HepG2 (cell line): Measurements from ENCODE around the gene ENTPD5. TPM values are rescaled to one million over a fixed set of nuclear protein-coding genes. Genes with fewer than 3 reads are reported as not detected.

Experiments
- CBX2 ChIP-seq, 2 experiments: fragments of 200-600 bp in 1 of 2; sonication (generic); formaldehyde crosslinking in 1 of 2; IDR thresholded peaks; 2 replicates each; pipeline versions ENCODE4 v1.7.0 to v1.8.1; 2018 to 2022; ENCODE audit warnings: low read depth in 2 of 2, low read length in 1 of 2, mild to moderate bottlenecking in 1 of 2, missing genetic modification reagents in 1 of 2
- DBP ChIP-seq: sonication (generic); formaldehyde crosslinking; IDR thresholded peaks from 2 replicates; pipeline ENCODE4 v1.4.0; 2020; ENCODE audit warnings: missing genetic modification reagents; ENCODE audit errors: not compliant biosample characterization
- E2F2 ChIP-seq: sonication (generic); formaldehyde crosslinking; IDR thresholded peaks from 2 replicates; pipeline ENCODE4 v1.4.0; 2020; ENCODE audit warnings: missing genetic modification reagents, borderline replicate concordance
- HOXA3 ChIP-seq: sonication (generic); formaldehyde crosslinking; IDR thresholded peaks from 2 replicates; pipeline ENCODE4 v1.5.0; 2020; ENCODE audit warnings: missing genetic modification reagents
- JARID2 ChIP-seq: sonication (generic); formaldehyde crosslinking; IDR thresholded peaks from 2 replicates; pipeline ENCODE4 v1.8.1; 2023; ENCODE audit warnings: missing genetic modification reagents, inconsistent platforms; ENCODE audit not compliant: insufficient replicate concordance
- MAZ ChIP-seq, 2 experiments: sonication (generic) in 1 of 2; formaldehyde crosslinking in 1 of 2; IDR thresholded peaks; 2 replicates each; pipeline versions ENCODE4 v1.5.0 to v1.6.1; 2012 to 2020; ENCODE audit warnings: low read depth in 2 of 2, mild to moderate bottlenecking in 2 of 2, borderline replicate concordance in 1 of 2, improper control_type of control experiment in 1 of 2, low read length in 1 of 2, missing genetic modification reagents in 1 of 2, moderate library complexity in 1 of 2
- NBN ChIP-seq: fragments of 450-650 bp; conservative IDR thresholded peaks from 2 replicates; pipeline ENCODE4 v1.6.1; 2017
- NFE2L1 ChIP-seq: sonication (generic); formaldehyde crosslinking; IDR thresholded peaks from 2 replicates; pipeline ENCODE4 v1.4.0; 2020; ENCODE audit warnings: missing genetic modification reagents, mild to moderate bottlenecking, borderline replicate concordance
- NR1H2 ChIP-seq: sonication (generic); formaldehyde crosslinking; IDR thresholded peaks from 2 replicates; pipeline ENCODE4 v1.8.1; 2022; ENCODE audit warnings: low read depth, missing genetic modification reagents, borderline replicate concordance
- PTBP1 ChIP-seq: fragments of 200-400 bp; formaldehyde crosslinking; IDR thresholded peaks from 2 replicates; pipeline ENCODE4 v1.6.1; 2018; ENCODE audit warnings: low read length, low read depth; ENCODE audit not compliant: poor library complexity, severe bottlenecking
- RCOR2 ChIP-seq: IDR thresholded peaks from 2 replicates; pipeline ENCODE4 v1.6.1; 2016; ENCODE audit warnings: missing biosample characterization, missing genetic modification reagents
- REST ChIP-seq, 2 experiments: IDR thresholded peaks; 2 replicates each; pipeline ENCODE4 v1.6.1; 2011 to 2012; ENCODE audit warnings: low read length in 2 of 2, borderline replicate concordance in 1 of 2, low read depth in 1 of 2, mild to moderate bottlenecking in 1 of 2, moderate library complexity in 1 of 2
- SMC3 ChIP-seq: IDR thresholded peaks from 2 replicates; pipeline ENCODE4 v1.6.1; 2011; ENCODE audit warnings: low read length, improper control_type of control experiment
- TFDP1 ChIP-seq: IDR thresholded peaks from 2 replicates; pipeline ENCODE4 v1.6.1; 2016; ENCODE audit warnings: missing compliant biosample characterization, missing genetic modification reagents, borderline replicate concordance
- TFE3 ChIP-seq: IDR thresholded peaks from 2 replicates; pipeline ENCODE4 v1.6.1; 2016
- ZNF136 ChIP-seq: sonication (generic); formaldehyde crosslinking; IDR thresholded peaks from 2 replicates; pipeline ENCODE4 v1.8.1; 2022; ENCODE audit warnings: low read depth, mild to moderate bottlenecking, moderate library complexity, missing genetic modification reagents
- ZNF333 ChIP-seq: sonication (generic); formaldehyde crosslinking; IDR thresholded peaks from 2 replicates; pipeline ENCODE4 v1.4.0; 2020; ENCODE audit warnings: mild to moderate bottlenecking, missing genetic modification reagents, borderline replicate concordance
- ZNF451 ChIP-seq: sonication (generic); formaldehyde crosslinking; IDR thresholded peaks from 2 replicates; pipeline ENCODE4 v1.5.0; 2020; ENCODE audit warnings: mild to moderate bottlenecking, missing genetic modification reagents
- ZNF678 ChIP-seq: sonication (generic); formaldehyde crosslinking; IDR thresholded peaks from 2 replicates; pipeline ENCODE4 v1.4.0; 2020; ENCODE audit warnings: mild to moderate bottlenecking, missing genetic modification reagents
- ZNF768 ChIP-seq: sonication (generic); formaldehyde crosslinking; IDR thresholded peaks from 2 replicates; pipeline ENCODE4 v1.4.0; 2020; ENCODE audit warnings: missing genetic modification reagents
- ZSCAN29 ChIP-seq: sonication (generic); formaldehyde crosslinking; conservative IDR thresholded peaks from 2 replicates; pipeline ENCODE4 v1.4.0; 2020; ENCODE audit warnings: mild to moderate bottlenecking, missing genetic modification reagents
- ZZZ3 ChIP-seq: sonication (generic); formaldehyde crosslinking; IDR thresholded peaks from 2 replicates; pipeline ENCODE4 v1.4.0; 2020; ENCODE audit warnings: missing genetic modification reagents, mild to moderate bottlenecking, borderline replicate concordance
- polyA plus RNA-seq, 8 experiments: library from polyadenylated mRNA; depleted of rRNA in 3 of 8; stranded (reverse) in 7 of 8; unstranded in 1 of 8; fragments of >200 nt; fragmentation: Illumina TruSeq in 4 of 8; extraction: Trizol in 4 of 8; gene quantifications; 2 replicates each; pipeline versions ENCODE4 v1.2.1 to v1.2.3, GENCODE V29; 2011 to 2016; ENCODE audit warnings: low read depth in 4 of 8, missing spikeins in 1 of 8, mixed read lengths in 1 of 8; ENCODE audit not compliant: insufficient read depth in 1 of 8
- total RNA-seq, 5 experiments: library from RNA; depleted of rRNA; stranded (reverse); fragments of >200 nt; fragmentation: Illumina TruSeq; extraction: Trizol; gene quantifications; 2 replicates each; pipeline ENCODE4 v1.2.3, GENCODE V29; 2016; ENCODE audit warnings: low read depth in 1 of 5

ENTPD5 gene
- total and polyA plus RNA-seq, 2 of the 13 experiments (the other 11 are each of a cell fraction or from before 2014, with no cell fraction given), result 33.8 to 43.3 TPM

GRCh38 chr14:73995977-73996378 lies 23.1 kb downstream of the ENTPD5 start (continued):
- TF ChIP-seq ZNF678 (CRISPR knock-in tag) (no peak), CBX2 (IDR thresholded peaks at IDR 0.05; ENCODE audit: low read depth, low read length) (no peak), CBX2 (CRISPR knock-in tag; IDR thresholded peaks at IDR 0.05; ENCODE audit: low read depth) (no peak), ZNF451 (CRISPR knock-in tag) (no peak), NFE2L1 (CRISPR knock-in tag) (no peak), ZSCAN29 (no peak), TFE3 (CRISPR knock-in tag) (no peak; the same call in 1 of the 2 replicates), RCOR2 (CRISPR knock-in tag) (no peak), ZNF768 (CRISPR knock-in tag) (no peak), PTBP1 (no peak), ZZZ3 (CRISPR knock-in tag) (no peak), ZNF333 (CRISPR knock-in tag) (no peak), NR1H2 (CRISPR knock-in tag) (no peak), NBN (no peak), E2F2 (no peak), REST (IDR thresholded peaks at IDR 0.05; ENCODE audit: borderline replicate concordance in 1 of 2, low read depth in 1 of 2, low read length in 2 of 2) (no peak), SMC3 (no peak), JARID2 (no peak), DBP (CRISPR knock-in tag) (no peak), TFDP1 (CRISPR knock-in tag) (no peak), ZNF136 (CRISPR knock-in tag) (no peak), HOXA3 (CRISPR knock-in tag) (peak; percentile 66), MAZ (IDR thresholded peaks at IDR 0.05; ENCODE audit: borderline replicate concordance, low read depth, low read length) (no peak), MAZ (CRISPR knock-in tag; IDR thresholded peaks at IDR 0.05; ENCODE audit: low read depth) (no peak)
